Coronary artery (tissue), 2 donors: ENCODE results near the gene SF3A1.

Experiments
- DNase-seq: peaks from one replicate; pipeline ENCODE4 v3.0.0-alpha.2; 2017; ENCODE audit warnings: low spot score
- H3K27ac ChIP-seq, 2 donors: fragments of 200-600 bp; sonication (generic); one replicate each; pipeline ENCODE4 v1.5.1; 2016 to 2019
- H3K4me3 ChIP-seq: fragments of 200-600 bp; sonication (generic); 2 replicates; pipeline ENCODE4 v1.5.1; 2016; ENCODE audit warnings: mild to moderate bottlenecking, moderate library complexity
- TF ChIP-seq, protein P1 (sequence below): fragments of 200-600 bp; sonication (generic); IDR thresholded peaks from one replicate; pipeline ENCODE4 v1.5.1; 2019; ENCODE audit warnings: antibody characterized with exemption

Gene SF3A1

DNA sequence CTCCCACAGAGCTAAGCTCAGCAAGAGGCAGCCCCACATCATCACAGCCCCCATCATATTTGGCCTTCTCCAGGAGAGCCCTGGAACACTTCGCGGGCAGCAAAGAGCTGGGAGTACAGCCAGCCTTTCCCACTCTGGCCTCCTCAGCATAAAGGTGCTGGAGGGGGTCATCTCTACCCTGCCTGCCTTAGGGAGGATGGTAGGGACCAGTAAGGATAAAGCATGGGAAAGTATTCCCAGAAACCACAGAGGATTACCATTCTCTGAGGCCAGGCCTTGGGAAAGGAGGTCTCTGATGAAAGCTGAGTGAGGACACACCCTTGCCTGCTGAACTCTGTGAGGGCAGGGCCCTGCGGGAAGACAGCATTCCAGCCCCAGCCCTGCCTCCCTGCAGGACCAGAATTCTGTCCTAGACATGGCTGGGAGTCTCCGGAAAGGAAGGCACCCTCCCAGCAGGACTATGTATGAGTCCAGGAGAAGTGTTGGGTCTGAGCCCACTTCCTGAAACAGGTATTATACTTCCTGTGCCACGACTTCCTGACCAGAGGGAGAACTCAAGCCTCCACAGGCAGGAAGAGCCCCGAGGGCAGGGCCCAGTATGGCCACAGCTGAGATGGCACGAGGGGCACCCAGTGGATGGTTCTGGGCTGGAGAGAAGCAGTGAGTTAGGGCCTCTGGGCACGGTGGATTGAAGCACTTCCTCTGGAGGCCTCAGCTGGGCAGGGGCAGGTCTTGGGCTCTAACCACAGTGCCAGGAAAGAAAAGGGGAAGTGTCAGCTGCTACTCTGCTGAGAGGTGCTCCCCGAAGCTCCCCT is 54.5 kb downstream of the SF3A1 start:
- TF ChIP-seq, protein P1, sequence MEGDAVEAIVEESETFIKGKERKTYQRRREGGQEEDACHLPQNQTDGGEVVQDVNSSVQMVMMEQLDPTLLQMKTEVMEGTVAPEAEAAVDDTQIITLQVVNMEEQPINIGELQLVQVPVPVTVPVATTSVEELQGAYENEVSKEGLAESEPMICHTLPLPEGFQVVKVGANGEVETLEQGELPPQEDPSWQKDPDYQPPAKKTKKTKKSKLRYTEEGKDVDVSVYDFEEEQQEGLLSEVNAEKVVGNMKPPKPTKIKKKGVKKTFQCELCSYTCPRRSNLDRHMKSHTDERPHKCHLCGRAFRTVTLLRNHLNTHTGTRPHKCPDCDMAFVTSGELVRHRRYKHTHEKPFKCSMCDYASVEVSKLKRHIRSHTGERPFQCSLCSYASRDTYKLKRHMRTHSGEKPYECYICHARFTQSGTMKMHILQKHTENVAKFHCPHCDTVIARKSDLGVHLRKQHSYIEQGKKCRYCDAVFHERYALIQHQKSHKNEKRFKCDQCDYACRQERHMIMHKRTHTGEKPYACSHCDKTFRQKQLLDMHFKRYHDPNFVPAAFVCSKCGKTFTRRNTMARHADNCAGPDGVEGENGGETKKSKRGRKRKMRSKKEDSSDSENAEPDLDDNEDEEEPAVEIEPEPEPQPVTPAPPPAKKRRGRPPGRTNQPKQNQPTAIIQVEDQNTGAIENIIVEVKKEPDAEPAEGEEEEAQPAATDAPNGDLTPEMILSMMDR, result no peak
- no peak for DNase-seq
- Histone ChIP-seq H3K27ac (peak overlapping the region; percentile 54 to 92), H3K4me3 (peak overlapping the region; percentile 15)

DNA sequence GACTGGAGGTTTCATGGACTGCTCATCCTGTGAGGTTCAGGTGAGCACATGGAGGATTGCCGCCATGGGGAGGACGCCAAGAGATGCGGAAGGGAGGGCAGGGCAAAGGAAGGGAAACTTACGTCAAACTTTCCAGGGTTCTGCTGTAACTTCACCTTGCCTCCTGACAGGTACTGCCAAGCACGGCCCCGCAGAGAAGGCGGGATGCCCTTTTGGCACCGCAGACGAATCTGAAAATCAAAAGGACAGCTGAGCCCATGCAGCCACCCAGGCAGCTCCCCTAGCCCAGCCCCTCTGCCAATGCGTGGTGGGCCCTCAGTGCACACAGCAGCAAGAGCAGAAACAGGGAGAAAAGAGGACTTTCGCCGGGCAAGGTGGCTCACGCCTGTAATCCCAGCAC is 57.4 kb downstream of the SF3A1 start:
- peak overlapping the region in 1 of 2 donors; percentile 44 for H3K27ac ChIP-seq
- DNase-seq, result no peak
- no peak overlapping the region for H3K4me3 ChIP-seq
- TF ChIP-seq, protein P1, result no peak

DNA sequence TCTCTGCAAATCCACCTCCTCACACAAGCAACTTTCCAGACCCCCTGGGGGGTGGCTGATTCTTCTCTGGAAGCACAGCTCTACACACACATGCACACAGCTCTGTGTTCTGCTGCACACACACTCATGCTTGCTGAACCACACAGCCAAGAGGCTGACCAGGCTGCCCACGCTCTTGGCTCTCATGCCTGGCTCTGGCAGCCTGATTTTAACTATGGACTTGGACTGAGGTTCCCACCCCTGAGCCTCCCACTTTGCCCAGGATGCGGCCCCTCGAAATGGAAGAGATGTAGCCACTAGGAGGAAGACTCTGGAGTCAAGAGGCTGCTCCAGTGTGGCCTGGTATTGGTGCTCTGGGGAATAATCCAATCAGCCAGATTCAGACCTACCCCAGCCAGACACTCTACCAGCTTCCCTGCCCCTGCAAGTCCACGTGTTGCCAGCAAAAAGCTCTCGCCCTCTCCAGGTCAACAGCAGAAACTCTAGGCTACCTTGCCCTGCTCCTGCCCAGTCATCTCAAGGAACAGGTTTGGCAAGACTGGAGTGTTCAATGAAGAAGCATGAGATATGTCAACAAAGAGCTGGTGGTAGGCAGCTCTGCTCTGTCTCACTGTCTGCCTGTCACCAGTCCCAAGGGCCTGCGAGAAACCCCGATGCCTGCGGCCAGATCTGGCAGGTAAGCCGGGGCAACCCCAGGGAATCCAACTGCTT is 58.5 kb downstream of the SF3A1 start:
- Histone ChIP-seq H3K27ac (peak overlapping the region in 1 of 2 donors; percentile 44), H3K4me3 (no peak overlapping the region)
- no peak for DNase-seq
- TF ChIP-seq, protein P1, result no peak

DNA sequence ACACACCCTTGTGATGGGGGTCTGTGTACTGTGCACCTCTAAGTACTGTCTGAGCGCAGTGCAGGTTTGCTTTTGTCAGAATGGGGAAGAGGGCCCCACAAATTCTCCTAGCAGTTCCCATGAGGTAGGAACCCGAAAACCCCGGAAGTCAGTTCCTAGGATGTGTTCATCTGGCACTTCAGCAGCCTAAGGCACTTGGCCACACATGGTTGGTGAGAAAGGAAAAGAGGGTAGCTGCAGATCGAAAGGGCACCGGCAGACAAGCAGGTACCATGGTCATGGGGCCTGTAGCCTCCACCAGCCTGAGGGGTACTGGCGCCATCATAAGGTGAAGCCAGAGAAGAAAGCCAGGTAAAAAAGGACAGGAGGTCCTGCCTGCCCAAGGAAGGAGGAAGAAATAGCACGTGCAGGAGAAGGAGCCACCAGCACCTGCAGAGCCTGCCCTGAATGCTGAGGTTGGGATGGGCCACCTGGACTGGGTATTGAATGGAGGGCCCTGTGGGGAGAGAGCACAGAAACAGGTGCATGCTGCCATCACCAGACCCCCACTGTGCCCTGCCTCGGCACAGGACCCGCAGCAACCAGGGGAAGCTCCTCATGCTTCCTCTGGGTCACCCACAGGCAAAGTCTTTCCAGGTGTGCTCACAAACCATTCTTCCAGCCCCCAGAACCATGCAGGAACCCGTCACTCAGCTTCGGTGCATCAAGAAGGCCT is 59.3 kb downstream of the SF3A1 start:
- Histone ChIP-seq H3K4me3 (no peak overlapping the region), H3K27ac (no peak overlapping the region)
- TF ChIP-seq, protein P1, result no peak
- DNase-seq, result no peak

DNA sequence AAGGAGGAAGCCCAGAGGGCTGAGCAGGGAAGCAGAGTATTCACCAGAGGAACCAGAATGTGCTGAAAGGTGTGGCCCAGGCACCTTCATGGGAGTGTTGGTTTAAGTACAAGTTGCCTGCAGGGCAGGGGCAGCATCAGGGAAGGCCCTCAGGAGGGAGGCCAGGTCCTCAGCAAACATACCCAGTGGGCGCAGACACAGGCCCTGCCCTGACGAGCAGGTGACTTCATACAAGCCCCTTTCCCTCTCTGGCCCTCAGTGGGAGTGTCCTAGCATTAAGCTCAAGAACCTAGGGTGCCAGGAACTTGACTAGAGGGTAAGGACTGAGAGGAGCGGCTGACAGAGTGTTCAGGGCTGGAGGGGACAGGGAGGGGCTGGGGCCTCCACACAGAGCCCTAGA is 59.9 kb downstream of the SF3A1 start:
- TF ChIP-seq, protein P1, result no peak
- DNase-seq, result no peak
- no peak overlapping the region for H3K27ac ChIP-seq
- H3K4me3 ChIP-seq, result no peak overlapping the region

DNA sequence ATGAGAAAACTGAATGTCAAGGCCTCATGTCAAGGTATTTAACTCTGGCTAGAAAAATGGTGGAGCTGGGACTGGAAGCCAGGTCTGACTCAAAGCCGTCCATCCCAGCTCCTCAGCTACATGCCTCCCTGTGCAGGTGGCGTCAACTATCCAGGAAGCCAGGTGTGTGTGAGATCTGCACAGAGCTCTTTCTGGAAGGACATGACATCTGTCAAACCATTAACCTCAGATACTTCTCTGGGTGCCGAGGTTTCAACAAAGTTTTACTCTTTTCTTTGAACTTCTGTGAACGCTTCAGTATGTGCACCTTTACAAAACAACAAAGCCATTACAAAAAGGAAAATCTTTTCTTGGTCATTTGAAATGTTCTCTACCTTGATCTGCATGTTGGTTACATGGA is 60.4 kb downstream of the SF3A1 start:
- no peak for DNase-seq
- Histone ChIP-seq H3K27ac (no peak overlapping the region), H3K4me3 (no peak overlapping the region)
- TF ChIP-seq, protein P1, result no peak
